ENCODE data around the gene BBOF1.
"Not testable (repeated sequence)": the region's sequence is repeated elsewhere in the genome, so short reads cannot be mapped to it uniquely, and the experiment has no call there.

BBOF1 gene, protein sequence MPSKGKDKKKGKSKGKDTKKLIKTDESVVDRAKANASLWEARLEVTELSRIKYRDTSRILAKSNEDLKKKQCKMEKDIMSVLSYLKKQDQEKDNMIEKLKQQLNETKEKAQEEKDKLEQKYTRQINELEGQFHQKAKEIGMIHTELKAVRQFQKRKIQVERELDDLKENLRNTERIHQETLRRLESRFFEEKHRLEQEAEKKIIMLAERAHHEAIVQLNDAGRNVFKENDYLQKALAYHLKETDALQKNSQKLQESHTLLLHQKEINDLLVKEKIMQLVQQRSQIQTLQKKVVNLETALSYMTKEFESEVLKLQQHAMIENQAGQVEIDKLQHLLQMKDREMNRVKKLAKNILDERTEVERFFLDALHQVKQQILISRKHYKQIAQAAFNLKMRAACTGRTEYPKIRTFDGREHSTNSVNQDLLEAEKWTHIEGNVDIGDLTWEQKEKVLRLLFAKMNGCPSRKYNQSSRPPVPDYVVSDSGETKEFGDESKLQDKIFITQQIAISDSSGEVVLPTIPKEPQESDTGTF

DNA sequence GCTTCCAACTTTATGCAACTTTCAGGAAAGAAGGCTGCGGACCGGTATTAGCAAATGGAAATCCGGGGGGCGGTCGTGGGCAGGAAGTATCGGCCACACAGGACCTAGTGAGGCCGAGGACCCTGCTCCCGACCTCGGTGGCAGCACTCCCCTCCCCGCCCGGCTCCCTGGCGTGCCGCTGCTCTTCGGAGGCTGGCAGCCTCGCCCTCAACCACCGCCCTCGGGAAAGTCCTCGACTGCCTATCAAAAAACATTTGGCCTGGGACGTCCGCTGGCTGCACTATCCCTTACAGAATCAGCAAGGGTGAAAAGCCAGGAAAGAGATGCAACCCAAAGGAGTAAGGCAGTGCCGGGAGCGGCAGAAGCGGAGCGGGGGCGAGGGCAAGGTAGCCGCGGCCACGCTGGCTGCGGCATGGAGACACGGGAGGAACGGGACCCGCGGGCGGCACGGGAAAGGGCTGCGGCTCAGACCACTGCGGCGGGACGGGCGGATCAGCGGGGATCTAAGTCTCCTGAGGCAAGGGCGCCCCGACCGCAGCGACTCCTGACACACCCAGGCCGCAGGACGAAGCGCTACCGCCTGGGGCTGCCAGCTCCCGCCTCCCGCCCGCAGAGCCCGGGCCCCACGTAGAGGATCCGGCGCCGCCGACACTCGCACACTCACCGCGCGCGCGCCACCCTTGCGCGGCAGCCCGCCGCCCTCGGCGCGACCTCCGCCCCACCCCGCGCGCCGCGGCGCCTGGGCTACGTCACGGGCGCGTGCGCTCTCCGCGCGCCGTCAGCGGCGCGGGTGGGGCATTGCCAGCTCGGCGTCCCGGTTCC is at the start of gene BBOF1, which contains the start of gene ENTPD5:
BBOF1 (plus strand) TSS at position 764 of the 822 bp plus-strand sequence. CDS start 130 bp downstream, outside the sequence.
ENTPD5 (minus strand) TSS at position 703 of the 822 bp plus-strand sequence. CDS start 31,186 bp downstream, outside the sequence.
- peak; percentile 68 to 81 for DNase-seq

DNA sequence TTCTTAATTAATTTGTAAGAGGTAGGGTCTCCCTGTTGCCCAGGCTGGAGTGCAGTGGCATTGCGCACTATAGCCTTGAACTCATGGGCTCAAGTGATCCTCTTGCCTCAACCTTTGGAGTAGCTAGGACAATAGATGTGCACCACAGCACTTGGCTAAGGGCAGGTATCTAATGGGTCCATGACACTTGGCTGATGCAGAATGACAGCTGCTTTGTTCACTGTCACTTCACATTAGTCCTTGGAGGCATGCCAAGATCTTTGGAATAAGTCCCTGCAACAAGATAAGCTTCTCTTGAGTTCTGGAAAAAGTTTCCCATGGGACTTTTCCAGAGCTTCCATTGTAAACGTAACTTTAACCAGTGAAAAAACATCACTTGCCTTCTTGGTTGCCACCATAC is 45.7 kb upstream of the BBOF1 start:
- DNase-seq = peak; percentile 6 to 7

DNA sequence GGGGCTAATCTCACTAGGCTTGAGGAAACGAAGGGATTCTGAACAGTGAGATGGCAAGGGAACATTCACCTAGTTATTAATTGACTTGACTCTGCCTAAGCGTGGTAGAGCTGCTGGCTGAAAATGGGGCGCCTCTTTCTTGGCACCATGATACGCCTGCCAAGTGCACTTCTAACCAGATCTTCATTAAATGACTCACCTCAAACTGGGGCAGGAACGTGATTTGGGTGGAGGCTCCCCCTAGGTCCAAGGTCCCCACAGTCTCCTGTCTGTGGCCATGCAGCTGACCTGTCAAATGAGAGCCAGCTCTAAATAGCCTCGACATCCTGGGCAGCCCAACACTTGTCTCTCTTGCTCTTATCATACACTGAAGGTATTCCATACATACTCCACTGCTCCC is 43.0 kb upstream of the BBOF1 start:
- DNase-seq = no peak

DNA sequence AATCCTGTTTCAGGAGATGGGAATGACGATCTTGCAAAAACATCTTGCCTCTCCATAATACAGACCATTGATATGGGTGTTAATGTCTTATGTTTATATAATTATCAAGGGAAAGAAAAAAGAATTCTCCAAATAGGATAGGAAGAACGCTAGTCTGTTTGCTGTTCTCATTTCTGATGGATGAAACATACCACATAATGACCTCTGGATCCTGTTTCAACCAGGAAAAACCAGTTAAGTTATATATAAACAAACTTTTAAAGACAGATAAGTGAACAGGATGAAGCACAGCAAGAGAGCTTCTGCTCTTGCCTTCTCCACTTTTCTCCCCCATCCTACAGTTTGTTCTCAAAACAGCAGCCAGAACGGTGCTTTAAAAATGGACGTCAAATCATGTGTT is 41.3 kb upstream of the BBOF1 start:
- no peak for DNase-seq

DNA sequence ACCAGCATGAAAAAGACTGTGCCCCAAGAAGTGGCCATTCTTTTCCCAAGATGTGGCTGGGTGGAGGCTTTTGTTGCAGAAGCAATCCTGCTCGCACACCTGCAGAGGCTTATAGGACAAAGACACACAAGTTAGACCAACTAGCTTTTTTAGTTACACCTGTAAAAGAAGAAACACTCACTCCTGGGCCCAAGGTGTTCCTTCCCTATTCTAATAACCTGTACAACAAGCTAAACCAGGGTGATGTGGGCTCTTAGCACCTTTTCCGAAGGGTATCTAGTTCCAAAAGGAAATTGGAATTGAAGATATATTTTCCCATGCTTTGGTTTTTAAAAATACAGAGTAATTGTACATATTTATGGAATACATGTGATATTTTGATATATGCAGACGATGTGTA is 31.1 kb upstream of the BBOF1 start:
- DNase-seq = no peak

DNA sequence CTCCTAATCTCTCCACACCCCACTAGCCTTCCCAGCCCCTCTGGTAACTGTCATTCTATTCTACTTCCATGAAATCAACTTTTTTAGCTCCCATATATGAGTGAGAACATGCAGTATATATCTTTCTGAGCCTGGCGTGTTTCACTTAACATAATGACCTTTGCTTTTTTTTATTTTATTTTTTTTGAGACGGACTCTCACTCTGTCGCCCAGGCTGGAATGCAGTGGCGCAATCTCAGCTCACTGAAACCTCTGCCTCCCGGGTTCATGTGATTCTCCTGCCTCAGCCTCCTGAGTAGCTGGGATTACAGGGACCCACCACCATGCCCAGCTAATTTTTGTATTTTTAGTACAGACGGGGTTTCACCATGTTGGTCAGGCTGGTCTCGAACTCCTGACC is 30.5 kb upstream of the BBOF1 start:
- DNase-seq = not testable (repeated sequence)

DNA sequence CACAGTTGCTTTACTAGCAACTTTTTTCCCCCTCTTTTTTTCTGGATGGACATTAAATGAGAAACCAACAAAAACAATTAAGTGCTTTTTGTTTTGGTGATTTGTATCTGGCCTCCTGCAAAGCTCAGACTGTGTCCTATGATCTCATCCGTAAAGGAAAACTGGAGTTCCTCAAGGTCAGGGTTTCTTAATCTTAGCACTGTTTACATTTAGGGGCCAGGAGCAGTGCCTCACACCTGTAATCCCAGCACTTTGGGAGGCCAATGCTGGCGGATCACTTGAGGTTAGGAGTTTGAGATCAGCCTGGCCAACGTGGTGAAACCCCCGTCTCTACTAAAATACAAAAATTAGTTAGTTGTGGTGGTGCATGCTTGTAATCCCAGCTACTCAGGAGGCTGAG is 28.1 kb upstream of the BBOF1 start:
- no peak for DNase-seq

DNA sequence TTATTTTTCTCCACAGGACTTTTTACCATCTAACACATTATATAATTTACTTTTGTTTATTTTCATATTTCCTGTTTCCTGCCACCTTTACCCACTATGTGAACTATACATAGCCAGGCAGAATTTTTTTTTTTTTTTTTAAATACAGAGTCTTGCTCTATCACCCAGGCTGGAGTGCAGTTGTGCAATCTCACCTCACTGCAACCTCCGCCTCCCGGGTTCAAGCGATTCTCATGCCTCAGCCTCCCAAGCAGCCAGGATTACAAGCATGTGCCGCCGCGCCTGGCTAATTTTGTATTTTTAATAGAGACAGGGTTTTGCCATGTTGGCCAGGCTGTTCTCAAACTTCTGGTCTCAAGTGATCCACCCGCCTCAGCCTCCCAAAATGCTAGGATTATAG is 24.2 kb upstream of the BBOF1 start:
- not testable (repeated sequence) for DNase-seq

DNA sequence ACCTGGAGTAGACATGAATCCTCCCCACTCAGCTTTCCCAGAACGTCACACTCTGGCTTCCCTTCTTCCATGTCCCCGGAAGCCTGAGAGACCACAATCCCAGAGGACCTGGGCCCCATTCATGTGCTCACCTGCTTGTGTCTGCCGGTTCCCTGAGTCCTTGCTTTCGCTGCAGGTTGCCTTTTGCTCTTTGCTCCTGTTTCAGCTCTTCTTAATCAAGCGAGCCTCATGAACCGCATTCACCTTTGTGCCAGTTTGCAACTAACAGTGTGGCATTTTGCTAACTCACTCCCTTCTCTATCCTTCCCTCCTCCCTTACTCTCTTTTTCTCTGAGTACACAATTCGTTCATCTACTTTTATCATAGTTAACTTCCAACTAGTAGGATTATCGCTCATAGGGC is 23.2 kb upstream of the BBOF1 start:
- no peak for DNase-seq

DNA sequence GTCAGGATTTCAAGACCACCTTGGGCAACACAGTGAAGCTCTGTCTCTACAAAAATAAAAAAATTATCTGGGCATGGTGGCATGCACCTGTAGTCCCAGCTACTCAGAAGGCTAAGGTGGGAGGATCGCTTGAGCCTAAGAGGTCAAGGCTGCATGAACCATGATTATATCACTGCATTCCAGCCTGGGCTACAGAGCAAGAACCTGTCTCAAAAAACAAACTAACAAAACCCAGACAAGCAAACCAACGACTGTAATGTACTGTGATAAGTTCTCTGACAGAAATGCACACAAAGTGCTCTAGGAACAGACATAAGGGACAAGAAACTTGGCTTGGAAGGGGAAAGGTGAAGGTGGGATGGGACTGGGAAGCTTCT is 22.4 kb upstream of the BBOF1 start:
- DNase-seq = no peak

DNA sequence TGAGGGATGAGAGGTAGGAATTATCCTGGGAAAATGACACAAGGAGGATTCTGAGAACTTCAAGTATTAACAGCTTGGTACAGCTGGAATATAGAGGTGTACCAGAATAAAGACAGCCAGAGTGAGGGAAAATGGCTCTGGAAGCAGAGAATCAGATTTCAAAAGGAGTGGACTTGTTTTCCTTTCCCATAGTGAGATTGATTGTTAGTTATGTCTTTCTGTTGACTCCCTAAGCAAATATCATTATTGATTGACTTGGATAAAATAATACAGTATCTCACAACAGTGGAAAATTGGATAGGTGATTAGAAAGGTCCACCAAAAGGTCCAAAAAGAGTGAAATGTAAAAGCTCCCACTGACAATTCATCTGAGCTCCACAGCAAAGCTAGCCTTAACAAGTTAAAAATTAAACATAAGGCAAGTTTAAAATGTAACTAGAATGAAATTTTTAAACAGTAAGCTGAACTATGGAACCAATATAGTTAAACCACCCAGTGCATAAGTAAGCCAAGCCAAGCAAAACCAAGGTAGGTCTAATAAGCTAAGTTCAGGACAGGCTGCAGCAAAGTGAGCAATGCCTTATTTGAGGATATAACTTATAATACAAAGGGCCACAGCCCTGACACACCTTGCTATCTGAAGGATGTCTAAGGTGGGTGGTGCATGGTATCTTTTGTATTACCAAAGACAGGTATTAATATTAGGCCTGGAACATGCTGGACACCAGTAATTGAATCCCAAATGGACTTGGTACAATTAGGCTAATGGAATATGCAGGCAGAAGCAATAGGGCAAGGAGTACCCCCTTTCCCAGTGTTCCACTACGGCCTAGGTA is 21.8 kb upstream of the BBOF1 start:
- DNase-seq = no peak

DNA sequence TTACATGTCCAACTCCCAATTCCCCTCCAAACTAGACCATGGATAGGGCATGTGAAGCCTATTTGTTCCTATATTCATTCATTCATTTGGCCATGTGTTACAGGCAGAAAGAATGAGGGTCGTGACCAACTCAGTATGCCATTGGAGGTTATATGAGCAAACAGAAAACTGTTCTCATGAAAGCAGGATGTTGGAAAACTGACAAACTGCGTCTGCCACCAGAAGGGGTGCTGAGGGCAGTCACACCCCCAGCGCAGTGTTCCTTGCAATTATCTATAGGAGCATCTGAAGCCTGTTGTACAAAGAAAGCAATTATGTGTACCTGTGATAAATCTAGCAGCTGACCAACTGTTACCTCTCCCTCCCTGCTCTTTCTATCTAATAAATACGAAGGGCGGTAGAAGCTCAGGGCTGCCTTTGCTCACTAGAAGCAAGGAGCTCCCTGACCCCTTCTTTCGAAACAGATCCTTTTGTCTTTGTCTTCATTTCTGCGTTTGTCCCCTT is 21.2 kb upstream of the BBOF1 start:
- DNase-seq = no peak

DNA sequence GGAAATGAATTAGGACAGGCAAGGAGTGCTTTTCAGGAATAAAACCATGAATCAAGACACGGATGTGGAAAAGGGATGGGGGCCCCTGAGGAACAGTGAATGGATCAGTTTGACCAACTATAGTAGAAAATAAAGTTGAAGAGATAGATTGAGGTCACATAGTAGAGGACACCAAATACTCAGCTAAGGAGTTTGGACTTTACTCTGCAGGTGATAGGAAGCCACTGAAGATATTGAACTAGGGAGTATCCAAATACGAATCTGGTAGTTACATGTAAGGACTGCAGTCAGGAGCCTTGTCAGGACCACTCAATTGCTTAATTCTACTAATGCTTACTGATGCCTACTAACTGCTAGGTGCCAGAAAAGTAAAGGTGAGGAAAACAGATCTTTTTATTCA is 20.4 kb upstream of the BBOF1 start:
- no peak for DNase-seq

DNA sequence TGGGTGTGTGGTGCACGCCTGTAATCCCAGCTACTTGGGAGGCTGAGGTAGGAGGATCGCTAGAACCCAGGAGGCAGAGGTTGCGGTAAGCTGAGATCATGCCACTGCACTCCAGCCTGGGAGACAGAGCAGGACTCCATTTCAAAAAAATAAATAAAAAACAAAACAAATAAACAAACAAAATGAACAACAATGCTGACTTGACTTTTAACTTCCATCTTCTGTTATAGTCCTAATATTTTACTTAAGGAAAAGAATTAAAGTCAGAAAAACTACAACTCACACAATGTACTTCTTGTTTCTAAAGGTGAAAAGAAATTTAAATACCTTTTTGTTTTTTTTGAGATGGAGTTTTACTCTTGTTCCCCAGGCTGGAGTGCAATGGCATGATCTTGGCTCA is 13.5 kb upstream of the BBOF1 start:
- DNase-seq = not testable (repeated sequence)

DNA sequence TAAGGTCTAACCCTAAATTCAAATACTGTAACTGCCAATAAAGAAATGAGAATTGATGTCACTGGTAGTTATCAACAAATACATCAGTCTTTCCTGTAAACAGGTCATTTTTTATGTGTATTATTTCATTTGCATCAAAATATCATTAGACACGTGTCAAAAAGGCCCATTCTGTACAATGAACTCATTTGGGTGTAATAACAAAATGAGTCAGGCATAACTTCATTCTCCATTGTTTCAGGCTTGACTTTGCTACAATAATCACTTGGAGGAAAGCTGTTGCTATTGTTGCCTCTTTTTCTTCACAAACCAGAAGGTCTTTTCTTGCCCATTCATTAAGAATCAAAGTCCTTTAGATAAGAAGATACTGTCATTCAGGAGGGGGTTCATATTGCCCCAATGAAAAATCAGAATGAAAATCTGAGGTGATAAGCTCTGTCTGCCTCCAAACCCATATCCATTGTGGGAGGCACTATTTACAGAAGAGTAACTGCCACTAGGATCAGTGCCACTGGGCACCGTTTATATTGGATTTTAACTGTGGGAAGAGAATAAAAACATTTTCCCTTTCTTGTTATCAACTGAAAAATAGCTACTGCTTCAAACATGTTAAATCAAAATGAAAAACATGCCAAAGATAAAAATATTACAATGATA is 10.2 kb upstream of the BBOF1 start:
- DNase-seq = no peak

DNA sequence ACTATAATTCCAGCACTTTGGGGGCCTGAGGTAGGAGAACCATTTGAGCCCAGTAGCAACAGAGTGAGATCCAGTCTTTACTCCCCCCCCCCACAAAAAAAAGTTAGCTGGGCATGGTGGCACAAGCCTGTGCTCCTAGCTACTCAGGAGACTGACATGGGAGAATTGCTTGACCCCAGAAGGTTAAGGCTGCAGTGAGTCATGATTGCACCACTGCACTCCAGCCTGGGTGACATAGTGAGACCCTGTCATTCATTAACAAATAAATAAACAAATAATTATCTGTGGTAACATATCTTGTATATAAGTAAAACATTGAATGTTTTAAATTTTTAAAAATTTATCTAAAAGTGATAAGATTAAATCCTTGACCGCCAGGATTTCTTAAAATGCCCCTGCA is 4.8 kb upstream of the BBOF1 start:
- DNase-seq = no peak

DNA sequence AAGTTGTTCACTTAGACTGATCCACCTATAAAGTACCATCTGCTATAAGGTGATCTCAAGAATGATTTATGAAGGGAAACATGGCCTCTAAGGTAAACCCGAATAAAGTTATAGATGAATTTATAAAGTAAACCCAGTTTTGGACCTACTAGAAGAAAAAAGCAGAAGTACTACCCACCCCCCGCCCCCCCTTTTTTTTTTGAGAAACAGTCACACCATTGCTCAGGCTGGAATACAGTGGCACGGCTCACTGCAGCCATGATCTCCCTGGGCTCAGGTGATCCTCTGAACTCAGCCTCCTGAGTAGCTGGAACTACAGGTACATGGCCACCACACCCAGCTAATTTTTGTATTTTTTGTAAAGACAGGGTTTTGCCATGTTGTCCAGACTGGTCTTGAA is 4.0 kb upstream of the BBOF1 start:
- no peak for DNase-seq

DNA sequence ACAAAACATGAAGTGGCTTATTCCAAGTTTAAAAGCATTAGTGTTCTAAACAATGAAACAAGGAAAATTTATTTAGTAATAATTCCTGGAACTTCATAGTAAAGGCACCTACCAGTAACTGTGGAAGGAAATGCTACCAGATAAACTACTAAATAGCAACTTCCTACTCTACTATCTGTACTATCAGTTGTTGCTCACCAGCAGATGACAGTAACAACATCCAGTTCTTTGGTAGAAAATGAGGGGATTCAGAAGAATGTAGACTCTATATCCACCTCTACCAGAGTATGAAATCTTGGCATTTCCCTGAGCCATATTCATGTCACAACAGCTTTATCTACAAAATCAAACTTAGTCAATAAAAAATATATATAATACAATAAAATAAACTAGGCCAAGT is 3.2 kb upstream of the BBOF1 start:
- DNase-seq = no peak

DNA sequence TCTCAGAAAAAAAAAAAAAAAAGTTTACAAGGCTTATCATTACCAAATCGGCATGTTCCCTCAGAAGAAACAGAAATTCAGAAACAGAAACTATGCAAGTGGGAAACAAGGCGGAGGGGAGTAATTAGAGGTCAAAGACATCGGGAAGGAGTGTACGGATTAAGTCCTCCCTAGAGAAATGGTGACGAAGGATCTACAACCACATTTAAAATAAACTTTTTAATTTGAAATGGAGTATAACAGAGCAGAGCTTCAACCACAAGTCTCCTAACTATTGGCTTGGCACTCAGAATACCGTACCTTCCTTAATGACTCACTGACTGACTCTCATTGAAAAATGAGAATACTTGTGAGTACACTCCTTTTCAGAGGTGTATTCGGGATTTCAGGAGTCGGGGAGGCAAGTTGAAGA is 969 bp upstream of the BBOF1 start:
- DNase-seq = no peak

DNA sequence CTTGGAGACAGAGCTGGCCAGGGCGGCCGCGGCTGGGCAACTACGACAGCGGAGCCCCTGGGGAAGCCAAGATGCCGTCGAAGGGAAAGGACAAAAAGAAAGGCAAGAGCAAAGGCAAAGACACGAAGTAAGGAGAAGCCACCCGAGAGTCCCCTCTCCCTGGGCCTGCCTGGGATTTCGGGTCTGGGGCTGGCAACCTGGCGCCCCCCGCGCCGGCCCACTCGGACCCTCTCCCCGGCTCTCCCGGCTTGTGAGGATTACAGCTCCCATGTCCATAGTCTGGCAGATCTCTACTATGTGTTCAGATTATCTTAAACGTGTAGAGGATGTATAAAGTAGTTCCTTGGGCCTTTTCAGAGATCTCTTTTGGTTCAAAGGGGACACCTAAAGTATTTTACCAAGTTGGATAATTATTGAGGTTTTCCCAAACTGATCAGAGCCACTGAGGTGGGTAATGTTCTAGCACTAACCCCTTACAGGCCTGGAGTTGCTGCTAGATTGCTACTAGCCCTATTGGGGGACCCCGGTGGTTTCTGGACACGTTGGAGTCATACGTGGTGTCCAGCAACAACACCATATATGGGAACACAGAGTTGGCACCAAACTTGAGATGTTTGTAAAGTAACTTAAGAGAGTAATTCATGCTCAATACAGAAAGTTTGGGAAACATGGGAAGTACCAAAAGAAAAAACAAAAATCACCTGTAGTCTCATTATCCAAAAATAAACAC is 424 bp downstream of the BBOF1 start:
- no peak for DNase-seq

DNA sequence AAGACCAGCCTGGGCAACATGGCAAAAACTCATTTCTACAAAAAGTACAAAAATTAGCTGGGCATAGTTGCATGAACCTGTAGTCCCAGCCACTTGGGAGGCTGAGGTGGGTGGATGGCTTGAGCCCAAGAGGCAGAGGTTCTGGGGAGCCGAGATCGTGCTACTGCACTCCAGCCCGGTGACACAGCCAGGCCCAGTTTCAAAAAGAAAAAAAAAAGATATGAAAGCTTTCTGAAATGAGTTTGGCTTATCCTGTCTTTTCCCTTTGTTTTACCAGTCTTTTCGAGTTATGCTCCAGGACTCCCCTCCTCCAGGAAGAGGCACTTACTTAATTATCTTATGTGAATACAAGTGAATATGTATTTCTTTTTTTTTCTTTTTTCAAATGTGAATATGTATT is 3.2 kb downstream of the BBOF1 start:
- no peak for DNase-seq

Measured in NCI-H187 (cell line).